Loucy (cell line): ENCODE data around the gene NANOGP8.

Source experiments
- H2AFZ ChIP-seq: fragments of 200-600 bp; sonication (generic); 2 replicates; pipeline ENCODE4 v1.6.0; 2016; ENCODE audit warnings: antibody characterized with exemption, mild to moderate bottlenecking, low read length, moderate library complexity
- H3F3A ChIP-seq: fragments of 200-600 bp; 2 replicates; pipeline ENCODE4 v1.6.0; 2016; ENCODE audit warnings: antibody characterized with exemption, low read depth, mild to moderate bottlenecking
- H3K27me3 ChIP-seq: fragments of 200-600 bp; sonication (generic); 2 replicates; pipeline ENCODE4 v1.6.1; 2014; ENCODE audit warnings: low read length, mild to moderate bottlenecking; ENCODE audit not compliant: insufficient read depth, poor library complexity, severe bottlenecking
- H3K36me3 ChIP-seq: fragments of 200-600 bp; sonication (generic); 2 replicates; pipeline ENCODE4 v1.6.1; 2016; ENCODE audit warnings: low read length; ENCODE audit not compliant: insufficient read depth
- H3K4me1 ChIP-seq: fragments of 200-600 bp; sonication (generic); 2 replicates; pipeline ENCODE4 v1.5.1; 2014; ENCODE audit warnings: low read length, mild to moderate bottlenecking; ENCODE audit not compliant: insufficient read depth, poor library complexity, severe bottlenecking
- H3K4me2 ChIP-seq: fragments of 200-600 bp; sonication (generic); 2 replicates; pipeline ENCODE4 v1.6.0; 2014; ENCODE audit warnings: antibody characterized with exemption, low read length, low read depth, mild to moderate bottlenecking; ENCODE audit not compliant: poor library complexity, severe bottlenecking
- H3K4me3 ChIP-seq: fragments of 200-600 bp; sonication (generic); 2 replicates; pipeline ENCODE4 v1.5.1; 2014; ENCODE audit warnings: low read length, mild to moderate bottlenecking, mixed read lengths; ENCODE audit not compliant: poor library complexity, severe bottlenecking
- H3K79me2 ChIP-seq: fragments of 200-600 bp; sonication (generic); 2 replicates; pipeline ENCODE4 v1.6.1; 2014; ENCODE audit warnings: low read length; ENCODE audit not compliant: insufficient read depth
- H3K9ac ChIP-seq: fragments of 200-600 bp; sonication (generic); 2 replicates; pipeline ENCODE4 v1.6.0; 2014; ENCODE audit warnings: mild to moderate bottlenecking, low read depth, low read length, moderate library complexity; ENCODE audit not compliant: poor library complexity, severe bottlenecking
- H3K9me2 ChIP-seq: fragments of 200-600 bp; sonication (generic); replicated peaks from 2 replicates; pipeline ENCODE4 v1.6.1; 2016; ENCODE audit warnings: low read depth, low read length, mixed read lengths
- H3K9me3 ChIP-seq: fragments of 200-600 bp; sonication (generic); 2 replicates; pipeline ENCODE4 v1.6.1; 2014; ENCODE audit warnings: mild to moderate bottlenecking, antibody characterized with exemption, low read length, low read depth; ENCODE audit not compliant: insufficient read depth
- H4K20me1 ChIP-seq: fragments of 200-600 bp; sonication (generic); 2 replicates; pipeline ENCODE4 v1.6.0; 2014; ENCODE audit warnings: antibody characterized with exemption, low read length, mild to moderate bottlenecking; ENCODE audit not compliant: insufficient read depth, poor library complexity, severe bottlenecking
- EZH2phosphoT487 ChIP-seq: fragments of 200-600 bp; IDR thresholded peaks from 2 replicates; pipeline ENCODE4 v1.6.1; 2018; ENCODE audit warnings: antibody characterized with exemption, mild to moderate bottlenecking, moderate library complexity, borderline replicate concordance
- TF ChIP-seq, protein P1 (sequence below): fragments of 200-600 bp; sonication (generic); conservative IDR thresholded peaks from 2 replicates; pipeline ENCODE4 v1.5.1; 2014; ENCODE audit warnings: mild to moderate bottlenecking, antibody characterized with exemption, low read length

The NANOGP8 gene

DNA sequence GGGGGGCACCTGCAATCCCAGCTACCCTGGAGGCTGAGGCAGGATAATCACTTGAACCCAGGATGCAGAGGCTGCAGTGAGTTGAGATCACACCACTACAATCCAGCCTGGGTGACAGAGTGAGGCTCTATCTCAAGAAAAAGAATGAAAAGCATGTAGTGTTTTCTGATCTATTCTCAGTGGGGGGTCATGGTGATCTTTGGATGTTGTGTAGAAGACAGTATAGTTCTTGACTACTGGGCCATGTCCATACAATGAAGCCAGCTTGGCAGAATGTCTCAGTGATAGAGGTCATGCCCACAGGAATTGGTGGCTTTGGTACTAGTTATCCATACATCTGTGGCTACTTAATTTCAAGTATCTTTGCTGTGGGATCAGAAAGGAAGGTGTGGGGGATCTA is 26.8 kb upstream of the NANOGP8 start:
- Histone ChIP-seq H3K4me3 (no peak overlapping the region), H3K9ac (no peak overlapping the region), H3K4me2 (no peak overlapping the region), H3F3A (no peaks in the 10 kb centered on the region), H3K36me3 (no peaks in the 10 kb centered on the region), H3K79me2 (no peaks in the 10 kb centered on the region), H4K20me1 (no peaks in the 10 kb centered on the region), H2AFZ (no peak overlapping the region), H3K27me3 (no peaks in the 10 kb centered on the region), H3K4me1 (no peaks in the 10 kb centered on the region), H3K9me3 (no peaks in the 10 kb centered on the region), H3K9me2 (no peaks in the 10 kb centered on the region)
- no peak for TF ChIP-seq EZH2phosphoT487

DNA sequence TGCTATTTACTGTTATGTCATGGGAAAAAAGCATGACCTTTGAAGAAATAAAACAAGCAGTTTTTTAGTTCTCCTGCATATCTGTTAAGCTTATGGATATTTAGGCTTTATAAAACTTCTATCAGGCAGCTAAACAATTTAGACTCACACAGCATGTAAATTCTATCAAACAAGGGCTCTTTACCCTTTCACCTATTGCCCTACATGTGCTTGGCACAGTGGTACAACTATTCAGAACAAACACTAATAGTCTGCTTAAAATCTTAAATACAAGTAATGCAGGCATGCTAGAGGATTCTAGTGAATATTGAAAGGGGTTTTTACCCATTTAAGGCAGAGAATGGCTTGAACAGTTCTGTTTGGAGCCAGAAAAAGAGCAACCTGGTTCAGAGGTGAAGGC is 23.4 kb upstream of the NANOGP8 start:
- H3F3A ChIP-seq: no peaks in the 10 kb centered on the region
- no peak overlapping the region for H3K4me3 ChIP-seq
- TF ChIP-seq, protein P1, sequence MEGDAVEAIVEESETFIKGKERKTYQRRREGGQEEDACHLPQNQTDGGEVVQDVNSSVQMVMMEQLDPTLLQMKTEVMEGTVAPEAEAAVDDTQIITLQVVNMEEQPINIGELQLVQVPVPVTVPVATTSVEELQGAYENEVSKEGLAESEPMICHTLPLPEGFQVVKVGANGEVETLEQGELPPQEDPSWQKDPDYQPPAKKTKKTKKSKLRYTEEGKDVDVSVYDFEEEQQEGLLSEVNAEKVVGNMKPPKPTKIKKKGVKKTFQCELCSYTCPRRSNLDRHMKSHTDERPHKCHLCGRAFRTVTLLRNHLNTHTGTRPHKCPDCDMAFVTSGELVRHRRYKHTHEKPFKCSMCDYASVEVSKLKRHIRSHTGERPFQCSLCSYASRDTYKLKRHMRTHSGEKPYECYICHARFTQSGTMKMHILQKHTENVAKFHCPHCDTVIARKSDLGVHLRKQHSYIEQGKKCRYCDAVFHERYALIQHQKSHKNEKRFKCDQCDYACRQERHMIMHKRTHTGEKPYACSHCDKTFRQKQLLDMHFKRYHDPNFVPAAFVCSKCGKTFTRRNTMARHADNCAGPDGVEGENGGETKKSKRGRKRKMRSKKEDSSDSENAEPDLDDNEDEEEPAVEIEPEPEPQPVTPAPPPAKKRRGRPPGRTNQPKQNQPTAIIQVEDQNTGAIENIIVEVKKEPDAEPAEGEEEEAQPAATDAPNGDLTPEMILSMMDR: no peak
- TF ChIP-seq EZH2phosphoT487: no peak
- no peaks in the 10 kb centered on the region for H3K36me3 ChIP-seq
- H3K79me2 ChIP-seq: no peaks in the 10 kb centered on the region
- H3K4me1 ChIP-seq: no peaks in the 10 kb centered on the region
- no peak overlapping the region for H3K9ac ChIP-seq
- H3K9me2 ChIP-seq: no peaks in the 10 kb centered on the region
- H2AFZ ChIP-seq: no peak overlapping the region
- no peaks in the 10 kb centered on the region for H4K20me1 ChIP-seq
- H3K4me2 ChIP-seq: no peak overlapping the region
- no peaks in the 10 kb centered on the region for H3K9me3 ChIP-seq
- no peaks in the 10 kb centered on the region for H3K27me3 ChIP-seq

DNA sequence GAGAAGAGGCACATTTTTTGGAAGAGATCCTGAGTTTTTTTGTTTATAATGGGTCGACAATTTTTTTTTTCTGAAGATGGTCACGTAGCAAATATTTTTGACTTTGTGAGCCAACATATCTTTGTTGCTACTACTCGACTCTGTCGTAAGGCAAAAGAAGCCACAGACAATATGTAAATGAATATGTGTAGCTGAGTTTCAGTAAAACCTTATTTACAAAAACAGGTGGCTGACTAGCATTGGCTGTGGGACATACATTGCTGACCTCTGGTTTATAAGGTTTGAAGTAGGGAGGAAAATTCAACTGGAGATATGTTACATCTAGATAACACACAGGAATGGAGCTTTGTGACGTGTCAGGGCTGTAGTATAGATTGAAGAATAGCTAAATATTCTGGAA is 22.5 kb upstream of the NANOGP8 start:
- no peak overlapping the region for H3K4me2 ChIP-seq
- no peaks in the 10 kb centered on the region for H3K36me3 ChIP-seq

DNA sequence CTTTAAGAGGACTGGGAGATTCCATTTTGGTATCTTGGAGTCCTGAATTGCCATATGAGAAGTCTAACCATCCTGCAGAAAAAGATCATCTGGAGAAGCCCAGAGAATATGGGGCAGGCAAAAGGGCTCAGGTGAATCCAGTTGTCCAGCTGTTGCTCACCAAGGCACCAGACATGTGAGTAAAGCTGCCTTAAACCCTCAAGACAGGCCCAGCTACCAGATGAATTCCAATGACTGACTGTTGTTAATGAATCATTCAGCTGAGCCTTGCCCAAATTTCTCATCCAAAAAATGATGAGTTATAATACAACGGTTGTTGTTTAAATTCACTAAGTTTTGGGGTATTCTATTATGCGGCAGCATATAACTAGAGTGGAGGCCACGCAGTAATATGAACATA is 22.0 kb upstream of the NANOGP8 start:
- no peaks in the 10 kb centered on the region for H3F3A ChIP-seq
- H4K20me1 ChIP-seq: no peaks in the 10 kb centered on the region
- no peak overlapping the region for H3K9ac ChIP-seq
- no peak overlapping the region for H3K4me3 ChIP-seq
- H3K36me3 ChIP-seq: no peaks in the 10 kb centered on the region
- H3K9me3 ChIP-seq: no peaks in the 10 kb centered on the region
- no peaks in the 10 kb centered on the region for H3K4me1 ChIP-seq
- H3K79me2 ChIP-seq: no peaks in the 10 kb centered on the region
- no peaks in the 10 kb centered on the region for H3K9me2 ChIP-seq
- no peak overlapping the region for H3K4me2 ChIP-seq
- no peak overlapping the region for H2AFZ ChIP-seq
- TF ChIP-seq, protein P1: no peak
- TF ChIP-seq EZH2phosphoT487: no peak
- H3K27me3 ChIP-seq: no peaks in the 10 kb centered on the region

More for the DNA sequence above, 22.5 kb upstream of the NANOGP8 start:
- no peaks in the 10 kb centered on the region for H3K9me2 ChIP-seq
- H4K20me1 ChIP-seq: no peaks in the 10 kb centered on the region
- H3K9me3 ChIP-seq: no peaks in the 10 kb centered on the region
- H3K4me1 ChIP-seq: no peaks in the 10 kb centered on the region
- no peaks in the 10 kb centered on the region for H3K79me2 ChIP-seq
- H3K9ac ChIP-seq: no peak overlapping the region
- H3F3A ChIP-seq: no peaks in the 10 kb centered on the region
- no peaks in the 10 kb centered on the region for H3K27me3 ChIP-seq
- H3K4me3 ChIP-seq: no peak overlapping the region
- H2AFZ ChIP-seq: no peak overlapping the region
- TF ChIP-seq, protein P1: no peak
- TF ChIP-seq EZH2phosphoT487: no peak
